ENCODE measurements around the gene PCSK7. TPM values are rescaled to one million over a fixed set of nuclear protein-coding genes. Genes with fewer than 3 reads are reported as not detected.
A peak's percentile ranks its signal among the peaks of the same experiment; 100 is the strongest.

PCSK7 gene
- total RNA-seq, 1 donor from 2014 or later = 63.8 TPM

DNA sequence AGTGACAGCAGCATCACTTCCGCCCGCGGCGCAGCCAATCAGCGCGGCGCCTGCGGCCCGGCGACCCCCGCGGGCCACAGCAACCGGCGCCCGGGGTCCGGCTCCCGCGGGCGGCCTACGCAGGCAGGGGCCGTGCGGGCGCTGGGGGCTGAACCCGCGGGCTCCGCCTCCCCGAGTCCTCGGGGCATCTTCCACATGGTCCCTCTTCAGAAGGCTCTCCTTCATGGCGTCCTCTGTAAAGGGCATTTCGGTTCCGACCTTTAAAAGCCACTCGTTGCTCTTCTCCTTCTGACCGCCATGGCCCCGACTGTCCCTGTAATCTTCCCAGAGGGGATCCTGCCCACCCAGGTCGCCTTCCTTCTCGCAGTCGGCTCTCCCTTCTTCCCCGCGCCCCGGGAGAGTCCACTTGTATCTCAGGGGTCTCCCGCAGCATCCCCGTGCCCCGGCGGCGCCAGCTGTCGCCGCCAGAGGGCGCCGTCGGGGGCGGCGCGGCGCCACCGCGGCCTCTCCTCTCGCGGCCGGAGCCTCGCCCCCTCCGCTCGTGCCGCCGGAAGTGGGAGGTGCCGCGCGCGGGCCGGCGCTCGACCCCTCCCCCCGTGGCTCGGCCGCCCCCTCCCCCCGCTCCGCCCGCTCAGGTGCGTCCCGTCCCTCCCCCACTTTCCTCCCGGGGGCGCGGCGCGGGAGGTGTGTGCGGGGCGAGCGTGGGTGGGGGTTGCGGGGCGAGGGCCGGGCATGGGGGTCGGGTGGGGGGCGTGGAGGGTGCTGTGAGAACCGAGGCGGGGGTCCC is 412 bp upstream of the PCSK7 start, which contains the start of gene RNF214:
RNF214 (plus strand) TSS at position 580 of the 787 bp plus-strand sequence. CDS start 1,602 bp downstream, outside the sequence.
- Histone ChIP-seq H3K4me3 (peak within 1 kb of the TSS; percentile 87 to 99), H3K27me3 (no peaks in the 10 kb centered on the region), H3K27ac (peak within 1 kb of the TSS; percentile 88), H3K9me3 (no peaks in the 10 kb centered on the region), H3K4me1 (peaks cover 36% of the 10 kb centered on the region), H3K36me3 (peaks cover 0 to 23% of the 10 kb centered on the region in 2 donors)
- intact Hi-C loops (cut with DNase I) = loop anchor here (5.0 kb wide), 1 partner anchor 85 kb away; the partner anchor contains the start of gene BACE1
- DNase-seq (ENCODE audit: extremely low spot score in 2 of 2) = no peak
- TF ChIP-seq POLR2AphosphoS5 (IDR thresholded peaks at IDR 0.05; ENCODE audit: insufficient read depth in 1 of 2, low read depth in 1 of 2) (peak in 1 of 2 donors; percentile 66), POLR2A (IDR thresholded peaks at IDR 0.05) (peak in 1 of 2 donors; percentile 43)
- TF ChIP-seq, protein P1, sequence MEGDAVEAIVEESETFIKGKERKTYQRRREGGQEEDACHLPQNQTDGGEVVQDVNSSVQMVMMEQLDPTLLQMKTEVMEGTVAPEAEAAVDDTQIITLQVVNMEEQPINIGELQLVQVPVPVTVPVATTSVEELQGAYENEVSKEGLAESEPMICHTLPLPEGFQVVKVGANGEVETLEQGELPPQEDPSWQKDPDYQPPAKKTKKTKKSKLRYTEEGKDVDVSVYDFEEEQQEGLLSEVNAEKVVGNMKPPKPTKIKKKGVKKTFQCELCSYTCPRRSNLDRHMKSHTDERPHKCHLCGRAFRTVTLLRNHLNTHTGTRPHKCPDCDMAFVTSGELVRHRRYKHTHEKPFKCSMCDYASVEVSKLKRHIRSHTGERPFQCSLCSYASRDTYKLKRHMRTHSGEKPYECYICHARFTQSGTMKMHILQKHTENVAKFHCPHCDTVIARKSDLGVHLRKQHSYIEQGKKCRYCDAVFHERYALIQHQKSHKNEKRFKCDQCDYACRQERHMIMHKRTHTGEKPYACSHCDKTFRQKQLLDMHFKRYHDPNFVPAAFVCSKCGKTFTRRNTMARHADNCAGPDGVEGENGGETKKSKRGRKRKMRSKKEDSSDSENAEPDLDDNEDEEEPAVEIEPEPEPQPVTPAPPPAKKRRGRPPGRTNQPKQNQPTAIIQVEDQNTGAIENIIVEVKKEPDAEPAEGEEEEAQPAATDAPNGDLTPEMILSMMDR (IDR thresholded peaks at IDR 0.05) = peak; percentile 73 to 94 (median 85)

DNA sequence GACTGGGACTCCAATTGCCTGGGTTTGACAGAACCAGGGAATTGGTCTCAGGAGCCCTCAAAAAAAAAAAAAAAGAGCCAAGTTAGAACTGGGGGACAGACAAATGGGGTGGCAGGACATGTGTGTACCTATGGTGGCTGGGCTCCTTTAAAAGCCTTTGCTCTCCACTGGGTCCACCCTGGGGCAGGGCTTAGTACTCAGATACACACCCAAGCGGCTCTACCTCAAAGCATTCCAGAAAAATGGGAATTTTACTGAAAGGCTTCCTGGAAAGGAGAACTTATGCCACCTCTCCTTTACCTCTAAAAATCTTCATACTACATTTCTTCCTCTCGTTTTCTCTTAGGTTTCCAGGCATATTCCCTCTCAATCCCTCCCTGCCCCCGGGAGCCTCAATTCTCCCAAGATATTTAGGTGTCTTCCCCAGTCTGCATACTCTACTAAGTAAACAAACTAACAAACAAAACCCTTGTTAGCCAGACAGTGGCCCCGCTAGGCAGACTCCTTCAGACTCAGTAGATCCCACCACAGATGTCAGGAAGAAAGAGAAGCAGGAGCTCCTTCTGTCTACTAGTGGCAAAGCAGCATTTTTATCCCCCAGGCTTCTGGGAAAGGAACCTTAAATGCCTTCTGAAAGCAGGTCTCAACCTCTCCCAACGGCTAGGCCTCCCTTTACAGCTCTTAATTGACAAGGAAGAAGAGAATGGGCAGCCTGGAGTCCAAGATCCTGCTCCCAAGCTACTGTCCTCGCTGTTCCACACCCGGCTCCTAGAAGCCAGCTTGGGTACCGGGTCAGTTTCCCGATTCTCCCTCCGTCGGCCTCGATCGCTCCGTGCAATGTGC is 653 bp downstream of the PCSK7 start:
- Histone ChIP-seq H3K27ac (peak overlapping the region; percentile 88), H3K36me3 (peaks cover 0 to 26% of the 10 kb centered on the region in 2 donors), H3K9me3 (no peaks in the 10 kb centered on the region), H3K4me3 (peak overlapping the region; percentile 87 to 99), H3K4me1 (peaks cover 36% of the 10 kb centered on the region), H3K27me3 (no peaks in the 10 kb centered on the region)
- DNase-seq (ENCODE audit: extremely low spot score in 2 of 2) = no peak
- TF ChIP-seq, protein P1 (IDR thresholded peaks at IDR 0.05) = no peak
- intact Hi-C loops (cut with DNase I) = loop anchor here (5.0 kb wide), 1 partner anchor 86 kb away; the partner anchor contains the start of gene BACE1

DNA sequence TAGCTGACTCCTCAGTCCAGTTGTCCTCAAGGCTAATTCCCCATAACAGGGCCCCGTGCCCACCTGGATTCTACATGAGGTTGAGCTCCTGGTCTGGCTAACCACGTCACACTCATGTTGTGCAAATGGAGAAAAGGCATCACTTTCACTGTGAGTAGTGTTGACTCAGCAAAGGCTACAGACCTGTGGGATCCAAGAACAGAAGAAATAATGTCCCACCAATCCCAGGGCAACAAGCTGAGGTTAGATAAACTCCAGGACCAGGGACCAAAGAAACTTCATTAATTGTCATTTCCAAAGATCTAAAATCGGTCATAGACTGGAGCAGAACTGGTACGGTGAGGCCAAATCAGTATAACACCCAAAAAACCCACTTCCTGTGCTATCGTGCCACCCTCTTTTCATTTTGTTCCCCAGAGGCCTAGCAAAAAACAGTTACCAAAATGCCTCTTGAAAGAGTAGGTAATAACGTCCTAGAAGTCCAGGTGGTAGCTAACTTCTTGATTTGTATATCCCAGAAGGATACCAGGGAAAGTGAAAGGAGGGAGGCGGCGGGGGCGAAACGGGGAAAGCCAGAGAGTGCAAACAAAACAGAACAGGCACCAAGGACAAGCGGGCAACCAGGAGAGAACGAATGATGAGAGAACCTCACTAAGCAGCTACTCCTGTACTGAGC is 1.4 kb downstream of the PCSK7 start:
- TF ChIP-seq POLR2A (IDR thresholded peaks at IDR 0.05) = no peak
- no peak for TF ChIP-seq POLR2AphosphoS5 (IDR thresholded peaks at IDR 0.05; ENCODE audit: insufficient read depth in 1 of 2, low read depth in 1 of 2)
- TF ChIP-seq, protein P1 (IDR thresholded peaks at IDR 0.05) = no peak
- no peak for DNase-seq (ENCODE audit: extremely low spot score in 2 of 2)
- H3K27ac ChIP-seq = no peak overlapping the region
- no peak overlapping the region for H3K4me3 ChIP-seq
- no peaks in the 10 kb centered on the region for H3K27me3 ChIP-seq
- H3K9me3 ChIP-seq = no peaks in the 10 kb centered on the region
- H3K36me3 ChIP-seq = peaks cover 0 to 26% of the 10 kb centered on the region in 2 donors
- H3K4me1 ChIP-seq = peaks cover 36% of the 10 kb centered on the region
- intact Hi-C loops (cut with DNase I) = loop anchor here (5.0 kb wide), 1 partner anchor 87 kb away; the partner anchor contains the start of gene BACE1

DNA sequence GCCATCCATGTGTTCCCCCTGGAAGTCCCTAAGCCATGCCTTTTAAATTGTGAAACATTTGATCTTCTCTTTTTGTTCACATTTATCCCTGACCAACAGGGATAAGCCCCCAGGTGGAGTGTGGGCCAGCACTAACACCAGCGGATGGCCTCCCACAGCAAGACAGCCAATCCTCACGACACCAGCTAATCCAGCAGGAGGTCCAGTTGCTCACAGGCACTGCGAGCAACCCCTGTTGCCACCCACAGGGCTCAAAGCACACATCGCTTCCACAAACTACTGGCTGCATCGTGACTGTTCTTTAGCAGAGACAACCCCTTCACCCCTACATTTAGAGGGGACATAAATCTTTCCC is 2.0 kb downstream of the PCSK7 start:
- Histone ChIP-seq H3K9me3 (no peaks in the 10 kb centered on the region), H3K27ac (no peak overlapping the region), H3K4me3 (no peak overlapping the region), H3K4me1 (peaks cover 36% of the 10 kb centered on the region), H3K36me3 (peaks cover 0 to 26% of the 10 kb centered on the region in 2 donors), H3K27me3 (no peaks in the 10 kb centered on the region)
- DNase-seq (ENCODE audit: extremely low spot score in 2 of 2) = no peak
- TF ChIP-seq POLR2AphosphoS5 (IDR thresholded peaks at IDR 0.05; ENCODE audit: insufficient read depth in 1 of 2, low read depth in 1 of 2) (no peak), POLR2A (IDR thresholded peaks at IDR 0.05) (no peak)
- TF ChIP-seq, protein P1 (IDR thresholded peaks at IDR 0.05) = no peak
- intact Hi-C loops (cut with DNase I) = loop anchor here (5.0 to 10.0 kb wide), 3 partner anchors 55 to 125 kb away; partner anchors contain the start of genes BACE1 and SIDT2
